Nucleus accumbens (tissue), 56 donors: ENCODE results near the gene TP73.
A peak's percentile ranks its signal among the peaks of the same experiment; 100 is the strongest.
"Not testable (repeated sequence)": the region's sequence is repeated elsewhere in the genome, so short reads cannot be mapped to it uniquely, and the experiment has no call there.

Experiments used
- DNase-seq, 56 donors: peaks; one replicate each; lab custom pipeline; 2025; lab: John Stamatoyannopoulos, UW

Gene TP73

DNA sequence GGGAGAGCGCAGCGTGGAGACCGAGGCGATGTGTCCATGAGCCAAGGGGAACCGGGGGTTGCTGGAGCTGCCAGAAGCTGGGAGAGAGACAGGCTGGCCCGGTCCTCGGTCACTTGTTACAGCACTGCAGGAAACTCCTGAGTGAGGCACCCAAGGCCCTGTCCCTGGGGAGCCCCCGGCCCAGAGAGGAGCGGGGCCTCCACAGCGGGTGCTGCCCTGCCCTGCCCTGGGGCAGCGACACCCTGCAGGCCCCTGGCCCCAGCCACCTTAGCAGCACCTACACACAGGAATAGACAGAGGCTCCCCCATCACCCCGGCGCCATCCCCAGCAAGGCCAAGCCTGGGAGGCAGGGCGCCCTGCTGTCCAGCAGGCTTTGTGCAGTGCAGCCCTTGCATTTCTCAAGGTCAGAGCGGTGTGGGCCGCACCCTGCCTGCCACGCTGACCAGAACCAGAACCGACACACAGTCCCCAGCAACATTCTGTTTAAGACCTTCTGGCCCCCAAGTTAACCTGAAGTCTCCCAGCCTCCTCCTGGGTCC, 34.4 kb upstream of the TP73 start:
- DNase-seq: no peak

DNA sequence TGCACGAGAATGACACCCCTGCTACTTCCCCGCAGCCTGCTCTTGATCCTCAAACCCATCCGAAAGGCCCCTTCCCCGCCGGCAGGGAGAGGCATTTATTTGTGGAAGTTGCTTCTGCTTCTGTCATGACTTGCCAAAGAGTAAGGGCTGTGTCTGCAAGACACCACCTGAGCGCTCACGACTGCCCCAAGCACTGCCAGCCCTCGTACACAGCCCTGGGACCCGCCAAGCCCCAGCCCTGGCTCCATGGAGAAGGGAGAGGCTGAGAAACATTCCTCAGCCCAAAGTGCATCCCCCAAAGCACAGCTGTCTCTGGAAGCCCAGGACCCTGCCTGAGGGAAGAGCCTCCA, 33.8 kb upstream of the TP73 start:
- DNase-seq: no peak

DNA sequence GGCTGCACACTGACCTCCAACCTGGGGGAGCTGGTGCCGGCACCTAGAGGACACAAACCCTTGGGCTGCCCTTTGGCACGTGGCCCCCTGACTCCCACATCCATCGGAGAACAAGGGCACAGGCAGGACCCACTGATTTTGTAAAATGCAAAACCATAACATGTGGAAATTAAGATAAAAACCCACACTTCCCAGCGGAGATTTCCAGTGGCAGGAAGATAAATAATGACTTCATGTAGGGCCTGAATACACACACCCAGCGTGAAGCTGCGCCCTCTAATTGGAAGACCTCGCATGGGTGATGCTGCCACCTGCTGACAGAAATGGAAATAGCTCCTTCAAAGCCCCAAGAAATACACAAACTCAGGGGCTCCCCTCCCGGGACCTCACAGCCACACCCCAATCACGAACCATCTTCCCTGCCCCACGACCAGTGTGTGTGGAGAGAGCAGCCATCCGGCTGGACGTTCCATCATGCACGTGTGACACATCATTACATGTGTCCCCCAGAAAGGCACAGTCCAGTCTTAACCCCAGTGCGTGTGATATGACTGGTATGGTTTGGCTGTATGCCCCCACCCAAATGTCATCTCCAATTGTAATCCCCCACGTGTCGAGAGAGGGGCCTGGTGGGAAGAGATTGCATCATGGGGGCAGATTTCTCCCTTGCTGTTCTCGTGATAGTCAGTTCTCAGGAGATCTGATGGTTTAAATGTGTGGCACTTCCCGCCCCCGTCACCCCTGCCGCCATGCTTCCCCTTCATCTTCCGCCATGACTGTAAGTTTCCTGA, 33.2 kb upstream of the TP73 start:
- peak in 43 of 56 donors; percentile 12 to 85 (median 48) for DNase-seq

DNA sequence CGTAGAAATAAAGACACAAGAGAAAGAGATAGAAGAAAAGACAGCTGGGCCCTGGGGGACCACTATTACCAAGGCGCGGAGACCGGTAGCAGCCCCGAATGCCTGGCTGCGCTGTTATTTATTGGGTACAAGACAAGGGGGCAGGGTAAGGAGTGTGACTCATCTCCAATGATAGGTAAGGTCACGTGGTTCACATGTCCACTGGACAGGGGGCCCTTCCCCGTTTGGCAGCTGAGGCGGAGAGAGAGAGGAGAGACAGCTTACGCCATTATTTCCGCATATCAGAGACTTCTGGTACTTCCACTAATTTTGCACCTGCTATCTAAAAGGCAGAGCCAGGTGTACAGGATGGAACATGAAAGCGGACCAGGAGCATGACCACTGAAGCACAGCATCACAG, 31.6 kb upstream of the TP73 start:
- no peak for DNase-seq

DNA sequence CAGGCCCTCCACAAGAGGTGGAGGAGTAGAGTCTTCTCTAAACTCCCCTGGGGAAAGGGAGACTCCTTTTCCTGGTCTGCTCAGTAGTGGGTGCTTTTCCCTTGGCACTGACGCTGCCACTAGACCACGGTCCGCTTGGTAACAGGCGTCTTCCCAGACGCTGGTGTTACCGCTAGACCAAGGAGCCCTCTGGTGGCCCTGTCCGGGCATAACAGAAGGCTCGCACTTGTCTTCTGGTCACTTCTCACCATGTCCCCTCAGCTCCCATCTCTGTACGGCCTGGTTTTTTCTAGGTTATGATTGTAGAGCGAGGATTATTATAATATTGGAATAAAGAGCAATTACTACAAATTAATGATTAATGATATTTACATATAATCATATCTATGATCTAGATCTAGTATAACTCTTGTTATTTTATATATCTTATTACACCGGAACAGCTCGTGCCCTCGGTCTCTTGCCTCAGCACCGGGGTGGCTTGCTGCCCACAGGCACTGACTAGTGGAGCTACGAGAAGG, 31.1 kb upstream of the TP73 start:
- DNase-seq: peak in 21 of 56 donors; percentile 7 to 51 (median 23)

DNA sequence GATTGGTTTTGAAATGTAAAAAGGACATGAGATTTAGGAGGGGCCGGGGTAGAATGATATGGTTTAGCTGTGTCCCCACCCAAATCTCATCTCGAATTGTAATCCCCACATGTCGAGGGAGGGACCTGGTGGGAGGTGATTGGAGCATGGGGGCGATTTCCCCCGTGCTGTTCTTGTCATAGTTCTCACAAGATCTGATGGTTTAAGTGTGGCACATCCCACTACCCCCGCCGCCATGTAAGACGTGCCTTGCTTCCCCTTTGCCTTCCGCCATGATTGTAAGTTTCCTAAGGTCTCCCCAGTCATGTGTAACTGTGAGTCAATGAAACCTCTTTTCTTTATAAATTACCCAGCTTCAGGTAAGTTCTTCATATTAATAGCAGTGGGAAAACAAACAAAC, 30.2 kb upstream of the TP73 start:
- not testable (repeated sequence) for DNase-seq

DNA sequence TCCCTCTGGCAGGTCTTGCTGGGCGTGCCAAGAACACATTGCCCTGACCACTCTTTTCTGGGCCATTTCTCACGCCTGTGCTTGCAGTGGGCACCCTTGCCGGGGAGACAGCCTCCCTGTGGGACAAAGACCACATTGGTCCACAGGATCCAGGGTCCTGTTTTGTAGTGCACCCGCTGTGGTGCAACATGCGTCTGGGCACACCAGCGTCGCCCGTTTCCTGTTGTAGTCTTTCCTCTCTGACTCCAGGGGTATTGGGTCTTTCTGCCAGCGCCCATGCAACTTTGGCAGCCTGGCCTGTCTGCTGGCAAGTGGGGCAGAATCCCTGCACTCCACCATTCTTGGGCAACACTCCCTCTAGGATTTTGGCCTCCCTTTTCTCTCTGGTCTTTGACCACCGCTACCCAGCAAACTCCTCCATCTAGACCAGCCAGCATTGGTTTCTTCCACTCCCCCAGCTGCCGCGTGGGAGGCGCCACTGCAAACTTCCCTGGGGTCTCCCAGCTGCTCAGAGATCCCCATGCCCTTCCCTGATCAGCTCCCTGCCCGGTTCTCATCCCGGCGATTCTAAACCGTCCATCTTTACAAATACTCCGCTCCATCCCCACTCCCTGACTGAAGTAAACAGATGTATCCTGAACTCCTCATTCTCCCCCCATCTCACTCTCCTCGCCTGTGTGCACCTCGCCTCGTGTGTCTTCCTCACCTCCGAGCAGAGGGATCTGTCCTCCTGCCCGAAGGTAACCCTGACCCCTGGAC, 28.7 kb upstream of the TP73 start:
- no peak for DNase-seq

DNA sequence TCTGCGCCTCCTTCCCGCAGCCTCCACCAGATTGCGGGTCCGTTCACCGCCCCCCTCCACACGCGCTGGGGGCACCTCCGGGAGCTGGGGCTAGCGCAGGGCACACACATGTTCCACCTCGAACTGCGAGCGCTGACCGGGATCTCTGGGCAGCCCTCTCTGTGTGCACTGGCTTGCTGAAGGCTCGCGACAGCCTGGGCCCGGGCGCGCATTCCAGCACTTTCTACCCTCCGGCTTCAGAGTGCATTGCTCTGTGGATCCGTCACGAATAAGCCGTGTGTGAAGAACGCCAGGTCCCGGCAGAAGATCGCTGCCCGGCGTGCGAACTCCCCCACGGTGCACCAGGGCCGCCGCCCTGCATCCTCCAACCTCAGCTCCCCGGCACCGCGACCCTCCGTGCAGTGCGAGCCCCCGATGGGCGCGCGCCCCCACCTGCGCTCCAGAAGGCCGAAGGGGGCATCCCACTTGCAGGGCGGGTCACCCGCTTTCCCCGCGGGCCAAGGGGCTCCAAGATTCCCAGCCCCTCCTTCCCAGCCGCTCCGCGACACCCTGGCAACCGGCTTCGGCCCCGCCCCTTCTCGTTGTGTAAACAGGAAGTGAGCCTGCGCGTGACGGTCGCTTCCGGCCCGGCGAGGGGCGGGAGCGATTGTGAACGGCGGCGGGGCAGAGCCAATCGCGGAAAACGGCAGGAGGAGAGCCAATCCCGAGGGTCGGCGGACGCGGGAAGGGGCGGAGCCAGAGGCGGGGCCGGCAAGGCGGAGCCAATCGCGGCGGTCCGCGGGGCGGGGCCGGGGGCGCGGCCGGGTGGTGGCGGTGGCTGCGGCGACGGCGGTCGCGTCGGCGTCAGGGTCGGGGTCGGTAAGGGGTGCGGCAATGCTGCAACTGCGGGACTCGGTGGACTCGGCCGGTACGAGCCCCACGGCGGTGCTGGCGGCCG, 27.8 kb upstream of the TP73 start, which contains the start of gene TPRG1L:
Gene TPRG1L, plus strand, starts transcription at position 816 of the 937 bp plus-strand sequence. Its CDS starts 58 bp downstream, at position 874.
- peak; percentile 71 to 99 (median 97) for DNase-seq

DNA sequence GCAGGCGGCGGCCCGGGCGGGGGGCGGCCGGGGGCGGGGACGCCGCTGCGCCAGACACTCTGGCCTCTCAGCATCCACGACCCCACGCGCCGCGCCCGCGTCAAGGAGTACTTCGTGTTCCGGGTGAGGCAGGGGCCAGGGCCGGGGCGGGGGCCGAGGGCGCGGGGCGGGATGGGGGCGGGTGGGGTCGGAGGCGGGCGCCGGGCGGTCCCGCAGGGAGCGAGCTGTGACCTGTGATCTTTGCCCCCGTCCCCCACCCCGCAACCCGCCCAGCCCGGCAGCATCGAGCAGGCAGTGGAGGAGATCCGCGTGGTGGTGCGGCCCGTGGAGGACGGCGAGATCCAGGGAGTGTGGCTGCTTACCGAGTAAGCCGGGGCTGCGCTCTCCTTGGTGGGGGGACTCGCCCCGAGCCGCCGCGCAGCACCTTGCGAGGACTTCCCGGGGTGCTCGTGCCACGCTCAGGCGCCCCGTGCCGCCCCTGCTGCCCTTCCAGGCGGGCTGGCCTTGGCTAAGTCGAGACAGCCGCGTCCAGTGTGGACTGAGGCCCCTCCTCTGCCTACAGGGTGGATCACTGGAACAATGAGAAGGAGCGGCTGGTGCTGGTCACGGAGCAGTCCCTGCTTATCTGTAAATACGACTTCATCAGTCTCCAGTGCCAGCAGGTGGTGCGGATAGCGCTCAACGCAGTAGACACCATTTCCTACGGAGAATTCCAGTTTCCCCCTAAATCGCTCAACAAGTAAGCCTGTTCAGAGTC, 27.0 kb upstream of the TP73 start:
- peak in 3 of 56 donors; percentile 27 to 76 (median 66) for DNase-seq

DNA sequence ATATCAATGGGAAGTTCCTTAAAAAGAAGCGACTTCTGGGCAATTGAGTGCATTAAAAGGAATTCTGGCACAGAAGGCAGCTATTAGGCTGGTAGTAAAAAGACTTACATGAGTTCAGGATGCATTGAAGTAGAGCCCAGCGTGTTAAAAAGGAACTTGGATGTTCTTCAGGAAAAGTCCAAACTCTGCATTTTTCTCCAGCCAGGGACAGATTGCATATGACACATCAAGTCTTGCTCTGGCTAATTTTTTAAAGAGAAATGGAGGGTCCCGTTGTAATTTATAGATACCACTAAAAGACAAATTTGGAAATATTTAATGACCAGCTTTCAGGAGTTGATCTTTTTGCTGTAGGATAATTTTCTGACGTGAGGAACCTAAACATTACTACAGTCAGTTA, 26.3 kb upstream of the TP73 start:
- no peak for DNase-seq

DNA sequence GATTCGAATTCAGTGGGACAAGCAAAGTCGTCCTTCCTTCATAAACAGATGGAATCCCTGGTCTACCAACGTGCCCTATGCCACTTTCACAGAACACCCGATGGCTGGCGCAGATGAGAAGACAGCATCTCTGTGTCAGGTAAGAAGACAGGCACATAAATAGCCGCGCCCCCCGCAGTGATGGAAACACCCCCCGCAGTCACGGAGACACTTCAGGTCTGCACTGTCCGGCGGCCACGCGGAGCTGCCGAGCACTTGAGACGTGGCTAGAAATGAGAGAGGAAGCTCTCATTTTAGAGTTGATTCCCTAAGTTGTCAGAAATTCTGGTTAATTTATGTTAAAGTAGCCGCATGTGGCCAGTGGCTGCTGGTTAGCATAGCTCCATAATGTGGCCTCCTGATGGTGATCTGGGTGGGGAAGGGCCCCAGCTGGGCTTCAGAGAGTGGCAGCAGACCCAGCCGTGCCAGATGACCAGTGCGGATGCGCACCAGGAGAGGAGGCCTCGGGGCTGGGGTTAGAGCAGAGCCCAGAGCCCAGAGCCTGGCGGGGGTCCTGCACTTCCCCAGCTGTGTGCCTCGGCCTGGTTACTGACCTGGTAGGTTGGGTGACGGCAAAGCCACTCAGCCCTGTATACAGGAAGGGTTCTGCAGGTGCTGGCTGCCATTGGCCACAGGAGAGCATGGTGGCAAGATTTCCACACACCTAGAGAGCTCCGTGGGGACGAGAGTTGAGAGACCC, 24.6 kb upstream of the TP73 start:
- no peak for DNase-seq

DNA sequence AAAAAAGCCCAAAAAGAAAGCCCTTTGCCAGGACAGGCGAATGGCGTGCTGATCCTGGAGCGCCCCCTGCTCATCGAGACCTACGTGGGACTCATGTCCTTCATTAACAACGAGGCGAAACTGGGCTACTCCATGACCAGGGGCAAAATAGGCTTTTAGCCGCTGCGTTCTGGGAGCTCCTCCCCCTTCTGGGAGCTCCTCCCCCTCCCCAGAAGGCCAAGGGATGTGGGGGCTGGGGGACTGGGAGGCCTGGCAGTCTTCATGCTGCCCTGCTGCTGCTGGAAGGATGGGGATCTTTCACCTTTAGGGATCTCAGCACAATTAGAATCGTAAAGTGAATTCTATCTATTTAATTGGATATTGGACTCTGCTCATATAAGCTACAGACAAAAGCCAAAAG, 23.9 kb upstream of the TP73 start:
- DNase-seq: no peak

DNA sequence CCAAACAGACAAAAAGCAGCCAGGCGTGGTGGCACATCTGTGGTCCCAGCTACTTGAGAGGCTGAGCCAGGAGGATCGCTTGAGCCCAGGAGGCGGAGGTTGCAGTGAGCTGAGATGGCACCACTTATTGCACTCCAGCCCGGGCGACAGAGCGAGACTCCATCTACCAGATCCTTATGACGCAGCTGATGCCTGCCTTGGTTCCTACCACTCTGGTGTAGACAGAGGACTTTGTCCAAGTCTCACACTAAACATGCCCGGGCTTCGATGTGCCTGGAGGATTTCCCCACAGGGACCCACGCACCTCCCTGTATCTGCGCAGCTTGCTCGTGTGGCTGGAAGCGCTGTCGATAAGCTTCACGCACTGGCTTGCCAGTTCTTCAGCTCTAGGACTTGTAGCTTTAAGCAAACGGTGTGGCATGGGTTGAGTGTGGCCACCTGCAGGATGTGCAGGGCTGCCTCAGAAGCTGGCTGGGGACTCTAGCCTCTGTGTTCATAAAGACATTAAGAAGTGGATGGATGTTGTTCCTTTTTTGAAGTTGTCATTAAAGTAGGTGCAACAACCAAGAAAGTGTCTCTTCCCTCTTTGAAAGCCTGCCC, 22.7 kb upstream of the TP73 start:
- no peak for DNase-seq

DNA sequence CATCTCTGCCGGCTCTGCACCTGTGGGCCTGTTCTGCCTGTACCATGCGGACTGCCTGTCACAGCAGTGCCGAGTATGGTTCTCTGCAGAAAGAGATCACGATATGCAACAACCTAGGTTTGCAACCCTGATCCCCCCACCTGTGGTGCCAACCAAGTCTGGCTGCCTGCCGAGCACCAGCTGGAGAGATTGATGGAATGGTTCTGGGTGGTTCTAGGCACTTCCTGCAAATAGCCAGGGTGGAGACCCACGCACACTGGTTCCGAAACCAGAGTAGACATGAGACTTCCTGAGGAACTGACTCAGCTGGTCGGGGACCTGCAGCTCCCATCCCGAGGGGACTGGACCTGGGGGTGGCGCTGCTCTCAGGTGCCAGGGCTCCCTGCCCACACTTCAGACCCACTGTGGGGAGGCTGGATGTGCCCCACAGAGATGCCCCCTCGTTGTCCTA, 22.1 kb upstream of the TP73 start:
- DNase-seq: no peak

DNA sequence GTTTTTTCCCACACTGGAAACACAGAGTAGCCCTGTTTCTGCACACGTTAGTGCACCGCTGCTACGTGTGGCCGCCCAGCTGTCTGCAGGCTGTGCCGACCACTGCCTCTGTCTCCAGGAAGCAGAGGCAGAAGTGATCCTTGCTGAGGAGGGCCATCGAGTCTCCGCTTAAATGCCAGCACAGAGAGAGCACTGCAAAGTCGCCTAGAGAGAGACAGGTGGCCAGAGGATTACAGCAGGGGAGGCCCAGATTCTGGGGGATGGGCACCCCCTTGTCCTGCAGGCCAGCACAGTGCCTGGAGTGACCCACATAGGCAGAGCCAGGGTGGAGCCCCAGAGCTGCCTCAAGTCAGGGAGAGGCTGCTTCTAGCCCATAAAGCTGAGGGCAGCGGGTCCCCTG, 21.4 kb upstream of the TP73 start:
- DNase-seq: no peak

DNA sequence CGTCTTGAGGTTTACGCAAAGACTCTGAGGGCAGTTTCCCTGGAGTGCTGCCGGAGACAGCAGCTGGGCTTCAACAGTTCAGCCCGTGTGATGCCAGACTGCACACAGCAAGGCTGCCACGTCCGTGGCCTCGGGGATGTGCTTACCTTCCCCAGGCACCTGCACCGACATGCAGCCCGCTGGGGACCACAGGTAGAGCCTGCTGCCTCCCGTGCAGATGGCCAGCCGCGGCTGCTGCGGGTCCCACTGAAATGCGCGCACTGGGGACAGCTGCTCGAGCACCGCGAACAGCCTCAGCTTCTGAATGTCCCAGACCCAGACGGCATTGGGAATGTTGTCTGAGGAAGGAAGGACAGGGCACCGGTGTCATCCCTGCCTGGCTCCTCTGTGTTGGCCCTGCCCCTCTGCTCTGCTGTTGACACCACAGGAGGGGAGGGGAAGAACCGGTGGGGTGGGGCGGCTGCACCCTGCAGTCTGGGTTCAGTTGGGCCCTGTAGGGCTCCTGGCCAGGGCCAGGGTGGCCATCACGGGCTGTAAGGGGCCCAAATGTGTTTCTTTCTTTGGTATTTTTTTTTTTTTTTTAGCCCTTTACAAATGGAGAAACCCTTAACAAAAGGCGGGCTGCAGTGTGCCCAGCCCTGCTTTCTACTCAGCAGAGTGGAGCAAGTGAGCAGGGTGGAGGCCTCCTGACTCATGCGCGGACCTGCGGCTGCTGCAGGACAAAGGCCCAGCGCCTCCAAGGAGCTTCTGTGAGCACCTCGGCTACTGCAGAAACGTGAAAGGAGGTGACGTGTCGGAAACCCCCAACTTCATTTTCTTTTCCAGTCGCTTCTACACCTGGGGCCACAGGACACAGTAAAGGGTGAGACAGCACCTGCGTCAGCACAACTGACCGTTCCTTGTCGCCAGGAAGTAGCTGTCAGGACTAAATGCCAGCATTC, 20.7 kb upstream of the TP73 start:
- DNase-seq: no peak

DNA sequence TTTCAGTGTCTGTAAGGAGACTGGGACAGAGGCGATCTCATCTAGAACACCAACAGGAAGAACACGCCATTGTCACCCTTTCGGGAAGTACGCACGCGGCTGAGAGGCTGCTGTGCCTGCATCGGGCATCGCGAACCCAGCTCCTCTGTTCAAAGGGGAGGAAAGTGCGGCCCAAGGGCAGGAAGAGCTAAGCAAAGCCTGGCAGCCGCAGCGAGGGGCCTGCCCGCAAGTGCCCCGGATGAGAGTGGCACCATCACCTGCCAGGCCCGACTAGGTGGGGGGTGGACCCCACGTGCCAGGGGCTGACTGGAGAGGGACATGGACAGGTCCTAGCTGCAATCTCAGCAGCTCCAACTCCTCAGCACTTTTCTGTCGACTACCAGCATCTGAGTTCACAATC, 20.0 kb upstream of the TP73 start:
- no peak for DNase-seq
